T-helper 1 cell (primary cell): Measurements from ENCODE around the gene KCNK3.

Source experiments
- DNase-seq, 5 donors: peaks; one replicate each; pipeline ENCODE4 v3.0.0-alpha.2; 2012 to 2020

Gene KCNK3

GRCh38 chr2:26666671-26667070, 25.9 kb upstream of the KCNK3 start:
- no peak for DNase-seq

- no peak for DNase-seq
Observed at GRCh38 chr2:26668041-26668440, 24.5 kb upstream of the KCNK3 start.

- no peak for DNase-seq
Observed at GRCh38 chr2:26668856-26669750, 23.4 kb upstream of the KCNK3 start.

- no peak for DNase-seq
Observed at GRCh38 chr2:26670171-26670570, 22.4 kb upstream of the KCNK3 start.

DNA sequence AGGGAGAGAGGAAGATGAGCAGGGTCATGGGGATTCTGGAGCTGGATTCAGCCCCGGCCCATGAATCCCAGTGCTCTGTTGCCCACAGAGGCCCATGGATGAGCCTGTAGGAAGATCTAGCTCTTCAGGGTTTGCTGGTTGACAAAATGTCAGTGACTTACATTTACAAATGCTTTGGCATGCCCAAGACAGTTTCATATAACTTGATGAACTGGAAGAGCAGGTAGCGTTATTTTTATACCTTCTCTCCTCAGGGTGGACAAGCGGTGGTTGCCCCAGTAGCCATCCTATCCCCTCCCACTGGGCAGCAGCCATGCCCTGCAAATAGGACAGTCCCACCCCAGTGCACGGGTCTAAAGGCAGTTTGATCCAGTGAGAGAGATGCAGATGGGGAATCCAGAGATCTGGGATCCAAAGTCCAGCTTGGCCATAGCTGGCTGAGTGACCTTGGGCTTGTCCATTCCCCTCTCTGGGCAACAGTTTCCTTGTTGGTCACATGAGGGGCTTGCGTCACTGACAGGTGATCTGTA, 21.5 kb upstream of the KCNK3 start:
- DNase-seq, result no peak

DNA sequence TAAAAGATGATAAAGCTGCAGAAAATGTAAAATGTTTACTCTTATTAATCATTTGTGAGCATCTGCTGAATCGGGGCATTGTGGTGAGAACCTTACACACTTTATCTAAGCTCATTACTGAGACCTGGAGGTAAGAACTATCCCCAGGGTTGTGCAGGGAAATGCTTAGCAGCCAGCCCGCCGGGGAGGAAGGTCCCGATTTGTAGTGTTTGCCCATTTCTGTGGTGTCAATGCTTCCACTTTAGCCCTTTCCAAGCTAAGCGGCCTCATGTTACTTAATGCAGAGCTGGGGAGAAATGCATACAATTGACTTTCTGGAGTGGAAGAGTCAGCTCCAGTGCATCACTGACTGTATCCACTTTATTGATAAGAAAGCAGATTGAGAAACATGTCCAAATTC, 20.8 kb upstream of the KCNK3 start:
- no peak for DNase-seq

- no peak for DNase-seq
Observed at GRCh38 chr2:26672112-26672817, 20.3 kb upstream of the KCNK3 start.

DNA sequence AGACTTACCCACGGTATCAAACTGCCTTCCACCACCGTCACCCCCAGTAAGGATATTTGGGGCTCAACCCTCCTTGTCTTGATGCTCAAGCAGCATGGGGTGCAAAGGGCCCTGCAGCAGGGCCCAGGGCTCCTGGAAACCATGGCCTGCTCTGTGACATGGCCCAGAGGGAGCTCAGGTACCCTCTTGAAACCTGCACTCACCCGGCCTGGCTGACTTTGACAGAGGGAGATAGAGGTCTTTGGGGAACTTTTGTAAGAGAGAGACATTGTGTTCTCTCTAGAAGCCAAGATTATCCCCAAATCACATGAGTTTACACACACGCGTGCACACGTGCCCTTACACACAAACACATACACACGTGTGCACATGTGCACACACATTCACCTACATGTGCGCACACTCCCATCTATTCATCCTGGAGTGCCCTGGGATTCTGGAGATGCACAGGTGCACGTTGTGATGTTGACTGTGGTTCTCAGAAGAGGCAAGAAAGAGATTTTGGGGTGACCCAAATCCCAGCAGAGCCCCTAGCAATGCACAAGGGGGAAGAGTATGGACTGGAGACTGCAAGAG, 19.6 kb upstream of the KCNK3 start:
- no peak for DNase-seq

- DNase-seq, result no peak
Observed at GRCh38 chr2:26674002-26674751, 18.3 kb upstream of the KCNK3 start.

DNA sequence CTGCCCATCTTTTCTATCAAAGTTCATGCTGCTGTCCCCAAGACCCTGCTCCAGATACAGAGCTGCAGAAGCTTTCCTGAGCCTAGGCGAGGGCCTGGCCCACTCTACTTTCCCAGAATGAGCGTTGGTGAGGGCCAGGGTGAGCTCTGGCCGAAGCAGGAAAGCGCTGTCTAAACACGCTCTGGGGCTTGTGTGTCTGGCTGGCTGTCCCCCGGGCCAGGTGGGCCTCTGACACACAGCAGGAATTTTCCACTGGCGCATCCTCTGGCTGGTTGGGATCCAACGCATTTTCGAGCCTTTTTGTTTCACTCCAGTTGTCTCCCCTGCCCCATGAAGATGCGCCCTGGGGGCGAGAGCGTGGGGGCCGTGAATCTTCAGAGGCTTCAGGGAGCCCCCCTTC, 17.8 kb upstream of the KCNK3 start:
- DNase-seq, result no peak

DNA sequence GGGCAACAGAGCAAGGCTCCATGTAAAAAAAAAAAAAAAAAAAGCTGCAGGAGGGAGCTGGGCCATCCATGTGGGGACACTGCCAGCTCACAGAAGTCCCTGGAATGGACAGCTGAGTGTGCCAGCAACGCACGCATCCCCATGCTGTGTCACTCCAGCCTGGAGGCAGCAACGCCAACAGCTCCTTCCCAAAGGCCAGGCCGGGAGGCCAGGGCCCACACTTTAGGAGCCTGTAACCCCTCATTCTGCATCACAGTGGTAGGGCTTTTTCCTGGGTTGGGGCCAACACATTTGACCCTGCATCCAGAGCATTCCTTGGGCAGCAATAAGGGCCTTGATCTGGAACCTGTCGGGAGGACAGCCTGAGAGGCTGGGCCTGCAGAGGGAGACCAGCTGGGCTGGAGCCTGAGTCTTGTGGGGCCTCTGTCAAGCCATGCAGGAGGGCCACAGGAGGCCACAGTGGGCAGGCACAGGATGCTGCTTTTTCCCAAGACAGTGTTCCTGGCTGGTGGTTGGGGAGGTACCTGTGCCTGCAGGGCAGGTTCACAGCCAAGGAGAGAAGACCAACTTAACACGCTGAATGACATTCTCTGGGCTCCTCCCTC, 16.8 kb upstream of the KCNK3 start:
- no peak for DNase-seq

GRCh38 chr2:26678035-26678434, 14.5 kb upstream of the KCNK3 start:
- no peak for DNase-seq

DNA sequence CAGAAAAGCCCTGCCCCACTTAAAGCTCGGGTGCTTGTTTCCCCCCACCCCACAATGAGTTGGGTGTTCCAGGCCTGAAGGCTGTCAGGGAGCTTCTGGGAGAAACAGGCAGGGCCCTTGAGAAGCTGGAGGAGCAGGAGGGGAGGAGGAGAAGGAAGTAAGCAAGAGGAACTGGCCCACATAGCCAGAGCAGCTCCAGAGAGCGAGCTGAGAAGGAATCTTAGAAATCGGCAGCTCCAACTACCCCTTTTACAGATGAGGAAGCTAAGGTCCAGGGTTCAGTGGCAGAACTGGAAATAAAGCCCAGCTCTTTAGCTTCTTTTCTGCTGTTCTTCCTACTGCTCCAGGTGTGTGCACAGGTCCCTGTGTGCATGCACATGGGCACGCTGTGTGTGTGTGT, 12.7 kb upstream of the KCNK3 start:
- DNase-seq, result no peak

DNA sequence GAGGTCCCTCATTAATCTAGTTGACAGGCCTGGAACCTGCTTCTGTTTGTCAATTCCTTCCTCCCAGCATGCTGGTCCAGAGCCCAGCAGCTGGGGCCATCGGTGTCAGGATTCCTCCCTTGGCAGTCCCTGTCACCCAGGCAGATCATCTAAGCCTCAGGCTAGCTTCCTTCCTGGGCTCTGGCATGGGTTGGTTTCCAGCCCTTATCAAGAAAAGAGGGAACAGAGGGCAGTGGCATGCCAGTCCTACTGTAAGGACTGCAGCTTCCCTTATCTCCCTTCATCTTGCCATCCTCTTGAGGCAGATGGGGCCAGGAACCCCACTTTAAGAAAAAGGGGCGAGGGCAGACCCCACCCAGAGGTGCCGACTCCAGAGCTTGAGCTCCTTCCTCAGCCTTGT, 10.9 kb upstream of the KCNK3 start:
- DNase-seq, result no peak

DNA sequence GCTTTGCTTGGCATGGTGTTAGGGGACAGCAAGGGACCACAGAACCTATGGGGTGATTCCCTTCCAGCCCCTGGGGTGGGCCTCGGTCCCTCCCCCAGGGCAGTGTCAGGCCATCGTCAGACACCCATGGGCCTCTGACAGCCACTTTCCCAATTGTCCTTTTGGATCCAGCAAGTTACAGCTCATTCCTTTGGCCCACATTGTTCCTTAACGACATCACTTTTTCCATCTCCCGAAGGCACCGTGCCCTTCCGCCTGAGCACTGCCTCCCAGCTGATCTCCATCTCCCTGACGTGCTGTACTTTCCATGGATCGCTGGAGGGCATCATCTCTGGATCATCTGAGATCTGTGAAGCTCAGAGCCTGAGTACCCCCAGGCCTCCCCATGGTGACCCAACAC, 10.4 kb upstream of the KCNK3 start:
- DNase-seq, result no peak

- DNase-seq, result no peak
Observed at GRCh38 chr2:26683583-26683982, 8.9 kb upstream of the KCNK3 start.

- no peak for DNase-seq
Observed at GRCh38 chr2:26685341-26685740, 7.2 kb upstream of the KCNK3 start.

GRCh38 chr2:26685989-26686839, 6.3 kb upstream of the KCNK3 start:
- DNase-seq, result no peak

DNA sequence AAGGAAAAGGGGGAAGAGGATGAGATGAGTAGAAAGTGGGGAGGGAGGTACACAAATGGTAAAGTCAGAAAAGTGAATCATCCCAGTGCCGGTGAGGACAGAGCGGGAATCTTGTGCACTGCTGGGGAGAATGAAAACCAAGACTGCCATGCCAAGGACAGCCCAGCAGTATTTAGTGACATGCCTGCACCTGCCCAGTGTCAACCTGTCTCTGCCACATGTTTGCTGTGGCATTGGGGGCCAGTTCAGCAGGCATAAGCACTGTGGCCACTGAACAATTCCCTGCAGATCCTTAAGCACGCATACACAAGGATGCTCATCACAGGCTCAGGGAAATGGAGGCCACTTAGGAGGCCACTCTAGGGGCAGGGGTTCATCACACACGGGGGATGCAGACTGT, 5.2 kb upstream of the KCNK3 start:
- DNase-seq, result no peak

GRCh38 chr2:26687801-26688200, 4.7 kb upstream of the KCNK3 start:
- DNase-seq, result no peak

DNA sequence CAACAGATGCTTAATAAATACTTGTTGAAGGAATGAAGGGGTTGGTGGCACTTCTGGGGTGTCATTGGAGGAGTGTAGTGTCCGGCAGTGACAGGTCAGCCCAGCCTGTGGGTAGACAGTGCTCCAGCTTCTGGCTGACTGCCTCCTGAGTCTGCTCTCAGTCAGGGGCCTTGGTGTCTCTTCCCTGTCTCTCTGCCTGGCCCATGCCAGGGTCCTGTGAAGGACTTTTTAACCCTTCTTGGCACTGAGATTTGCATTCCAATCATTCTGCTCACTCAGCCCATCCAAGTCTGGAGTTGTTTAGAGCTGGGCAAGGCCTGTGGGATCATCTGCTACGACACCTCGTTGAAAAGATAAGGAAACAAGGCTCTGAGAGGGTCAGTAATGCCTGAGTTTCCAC, 1.4 kb upstream of the KCNK3 start:
- DNase-seq, result no peak

DNA sequence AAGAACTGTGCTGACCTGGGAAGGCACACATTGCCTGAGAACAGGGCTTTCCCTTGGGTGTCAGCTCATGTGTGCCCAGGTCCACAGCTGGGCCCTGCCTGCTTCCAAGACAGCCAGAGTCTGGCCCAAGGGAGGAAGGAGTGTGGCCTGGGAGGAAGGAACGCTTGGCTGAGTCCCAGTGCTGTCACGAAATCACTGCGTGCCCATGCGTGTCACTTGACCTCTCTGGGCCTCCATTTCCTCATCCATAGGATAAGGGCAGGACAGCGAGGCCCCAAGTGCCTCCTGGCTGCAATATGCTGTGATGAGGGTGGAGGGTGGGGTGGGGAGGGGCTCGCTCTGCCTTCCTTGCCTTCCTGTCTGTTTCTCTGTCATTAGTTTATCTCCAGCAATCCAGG, 642 bp upstream of the KCNK3 start:
- DNase-seq, result no peak
